MM.1S (cell line): ENCODE results near the gene KLHL3.

Experiments used
- DNase-seq: peaks from one replicate; pipeline ENCODE4 v3.0.0-alpha.2; 2015
- H2AFZ ChIP-seq: fragments of 300-600 bp; sonication (generic); 2 replicates; pipeline ENCODE4 v1.6.0; 2016; ENCODE audit warnings: antibody characterized with exemption, low read length
- H3F3A ChIP-seq: fragments of 300-600 bp; sonication (generic); 2 replicates; pipeline ENCODE4 v1.6.1; 2016; ENCODE audit warnings: mild to moderate bottlenecking, antibody characterized with exemption, low read length, moderate library complexity, mixed read lengths; ENCODE audit not compliant: insufficient read depth
- H3K27ac ChIP-seq: fragments of 300-600 bp; sonication (generic); 2 replicates; pipeline ENCODE4 v1.5.1; 2016; ENCODE audit warnings: mild to moderate bottlenecking, low read length
- H3K27me3 ChIP-seq: fragments of 300-600 bp; sonication (generic); replicated peaks from 2 replicates; pipeline ENCODE4 v1.6.0; 2016; ENCODE audit warnings: low read length; ENCODE audit not compliant: insufficient read depth
- H3K36me3 ChIP-seq: fragments of 300-600 bp; sonication (generic); replicated peaks from 2 replicates; pipeline ENCODE4 v1.6.1; 2016; ENCODE audit warnings: mild to moderate bottlenecking, low read length, mixed read lengths; ENCODE audit not compliant: insufficient read depth
- H3K4me1 ChIP-seq: fragments of 300-600 bp; sonication (generic); 2 replicates; pipeline ENCODE4 v1.6.1; 2016; ENCODE audit warnings: low read length, mixed read lengths
- H3K4me2 ChIP-seq: fragments of 300-600 bp; sonication (generic); 2 replicates; pipeline ENCODE4 v1.6.0; 2016; ENCODE audit warnings: low read depth, low read length
- H3K4me3 ChIP-seq: fragments of 300-600 bp; sonication (generic); 2 replicates; pipeline ENCODE4 v1.5.1; 2016; ENCODE audit warnings: low read length, mixed read lengths
- H3K79me2 ChIP-seq: fragments of 300-600 bp; sonication (generic); 2 replicates; pipeline ENCODE4 v1.6.1; 2016; ENCODE audit warnings: mixed run types, low read length, mixed read lengths
- H3K9ac ChIP-seq: fragments of 300-600 bp; sonication (generic); 2 replicates; pipeline ENCODE4 v1.6.1; 2016; ENCODE audit warnings: low read length, mixed read lengths
- H3K9me2 ChIP-seq: fragments of 300-600 bp; sonication (generic); replicated peaks from 2 replicates; pipeline ENCODE4 v1.6.1; 2016; ENCODE audit warnings: mild to moderate bottlenecking, low read length, mixed read lengths; ENCODE audit not compliant: insufficient read depth
- H3K9me3 ChIP-seq: fragments of 300-600 bp; sonication (generic); replicated peaks from 2 replicates; pipeline ENCODE4 v1.6.1; 2016; ENCODE audit warnings: mild to moderate bottlenecking, low read length, mixed read lengths; ENCODE audit not compliant: insufficient read depth
- H4K20me1 ChIP-seq: fragments of 300-600 bp; sonication (generic); 2 replicates; pipeline ENCODE4 v1.6.1; 2016; ENCODE audit warnings: mild to moderate bottlenecking, low read length, moderate library complexity, mixed read lengths; ENCODE audit not compliant: insufficient read depth
- EZH2 ChIP-seq: fragments of 300-600 bp; sonication (generic); optimal IDR thresholded peaks from 2 replicates; pipeline ENCODE3; 2017; ENCODE audit warnings: low read depth, mild to moderate bottlenecking, antibody characterized with exemption, low read length, mixed read lengths
- EZH2phosphoT487 ChIP-seq: fragments of 300-600 bp; sonication (generic); IDR thresholded peaks from 2 replicates; pipeline ENCODE4 v1.6.1; 2018; ENCODE audit warnings: antibody characterized with exemption, low read length
- TF ChIP-seq, protein P1 (sequence below): fragments of 300-600 bp; sonication (generic); IDR thresholded peaks from 2 replicates; pipeline ENCODE4 v1.5.1; 2016; ENCODE audit warnings: antibody characterized with exemption, low read length, mixed read lengths

KLHL3 gene

DNA sequence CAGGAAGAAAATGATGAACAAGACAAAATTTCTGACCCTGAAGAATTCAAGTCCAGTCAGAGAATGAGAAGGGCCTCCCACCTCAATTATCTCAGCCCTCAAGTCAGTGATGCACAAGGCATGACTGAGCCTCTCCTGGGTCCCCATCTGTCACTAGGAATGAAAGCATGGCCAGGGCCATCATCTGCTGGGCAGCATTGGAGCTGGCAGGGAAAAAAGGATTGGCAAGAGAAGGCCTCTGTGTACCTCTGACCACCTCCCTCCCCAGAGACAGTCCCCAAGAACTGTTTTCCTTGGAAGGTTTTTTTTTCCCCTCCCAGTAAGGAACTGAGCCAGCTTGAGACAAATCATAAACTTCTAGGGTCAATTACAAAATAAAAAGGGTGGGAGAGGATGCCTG lies 76.7 kb downstream of the KLHL3 start:
- no peaks in the 10 kb centered on the region for H4K20me1 ChIP-seq
- TF ChIP-seq EZH2: no peak
- TF ChIP-seq, protein P1, sequence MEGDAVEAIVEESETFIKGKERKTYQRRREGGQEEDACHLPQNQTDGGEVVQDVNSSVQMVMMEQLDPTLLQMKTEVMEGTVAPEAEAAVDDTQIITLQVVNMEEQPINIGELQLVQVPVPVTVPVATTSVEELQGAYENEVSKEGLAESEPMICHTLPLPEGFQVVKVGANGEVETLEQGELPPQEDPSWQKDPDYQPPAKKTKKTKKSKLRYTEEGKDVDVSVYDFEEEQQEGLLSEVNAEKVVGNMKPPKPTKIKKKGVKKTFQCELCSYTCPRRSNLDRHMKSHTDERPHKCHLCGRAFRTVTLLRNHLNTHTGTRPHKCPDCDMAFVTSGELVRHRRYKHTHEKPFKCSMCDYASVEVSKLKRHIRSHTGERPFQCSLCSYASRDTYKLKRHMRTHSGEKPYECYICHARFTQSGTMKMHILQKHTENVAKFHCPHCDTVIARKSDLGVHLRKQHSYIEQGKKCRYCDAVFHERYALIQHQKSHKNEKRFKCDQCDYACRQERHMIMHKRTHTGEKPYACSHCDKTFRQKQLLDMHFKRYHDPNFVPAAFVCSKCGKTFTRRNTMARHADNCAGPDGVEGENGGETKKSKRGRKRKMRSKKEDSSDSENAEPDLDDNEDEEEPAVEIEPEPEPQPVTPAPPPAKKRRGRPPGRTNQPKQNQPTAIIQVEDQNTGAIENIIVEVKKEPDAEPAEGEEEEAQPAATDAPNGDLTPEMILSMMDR: no peak
- no peak for TF ChIP-seq EZH2phosphoT487
- H3K9me2 ChIP-seq: no peaks in the 10 kb centered on the region
- H3K9ac ChIP-seq: no peak overlapping the region
- no peak overlapping the region for H3K4me3 ChIP-seq
- H3K9me3 ChIP-seq: no peaks in the 10 kb centered on the region
- H3K27ac ChIP-seq: no peak overlapping the region
- no peaks in the 10 kb centered on the region for H3F3A ChIP-seq
- DNase-seq: no peak
- no peak overlapping the region for H2AFZ ChIP-seq
- H3K27me3 ChIP-seq: no peaks in the 10 kb centered on the region
- H3K4me2 ChIP-seq: no peak overlapping the region
- H3K4me1 ChIP-seq: no peaks in the 10 kb centered on the region
- no peaks in the 10 kb centered on the region for H3K36me3 ChIP-seq
- no peaks in the 10 kb centered on the region for H3K79me2 ChIP-seq

DNA sequence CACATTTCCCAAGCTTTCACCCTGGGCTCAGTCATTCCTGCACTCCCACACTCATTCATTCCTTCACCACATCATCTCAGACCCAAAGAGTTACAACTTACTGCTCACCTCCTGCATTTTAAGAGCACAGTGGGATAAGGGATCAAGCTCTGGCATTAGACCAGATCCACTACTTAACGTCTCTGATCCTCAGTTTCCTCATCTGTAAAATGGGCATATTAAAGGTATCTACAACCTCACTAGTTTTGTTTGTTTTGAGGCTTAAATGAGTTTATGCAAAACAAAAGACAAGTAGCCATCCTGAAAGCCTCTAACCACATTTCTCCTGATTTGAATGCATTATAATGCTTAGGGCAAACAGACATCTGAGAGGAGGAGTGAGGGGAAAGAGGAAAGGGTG lies 77.6 kb downstream of the KLHL3 start:
- no peaks in the 10 kb centered on the region for H3K9me3 ChIP-seq
- H4K20me1 ChIP-seq: no peaks in the 10 kb centered on the region
- no peak overlapping the region for H2AFZ ChIP-seq
- no peak for DNase-seq
- H3K27ac ChIP-seq: no peak overlapping the region
- H3K4me1 ChIP-seq: no peaks in the 10 kb centered on the region
- no peaks in the 10 kb centered on the region for H3K27me3 ChIP-seq
- no peaks in the 10 kb centered on the region for H3K79me2 ChIP-seq
- no peak overlapping the region for H3K4me3 ChIP-seq
- no peaks in the 10 kb centered on the region for H3K9me2 ChIP-seq
- no peak overlapping the region for H3K9ac ChIP-seq
- no peaks in the 10 kb centered on the region for H3K36me3 ChIP-seq
- H3F3A ChIP-seq: no peaks in the 10 kb centered on the region
- TF ChIP-seq EZH2phosphoT487 (no peak), EZH2 (no peak)
- TF ChIP-seq, protein P1: no peak
- no peak overlapping the region for H3K4me2 ChIP-seq

DNA sequence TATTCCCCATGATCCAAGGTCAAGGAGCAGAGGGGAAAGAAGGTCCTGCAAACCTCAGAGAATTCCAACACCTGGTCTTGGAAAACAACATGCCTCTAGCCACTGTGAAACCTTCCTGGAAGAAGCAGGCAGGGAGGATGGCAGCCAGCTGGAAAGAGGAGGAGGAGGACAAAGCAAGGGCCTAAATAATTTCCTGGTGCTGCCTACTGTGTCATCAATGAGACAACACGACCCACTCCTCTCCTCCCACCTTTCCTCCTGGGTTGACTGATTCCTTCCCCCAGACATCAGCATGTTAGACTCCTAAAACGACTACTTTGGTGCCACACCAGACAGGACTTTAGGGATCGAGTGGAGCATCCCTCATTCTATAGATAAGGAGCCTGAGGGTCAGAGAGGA lies 78.8 kb downstream of the KLHL3 start:
- H3K9ac ChIP-seq: no peak overlapping the region
- no peak for DNase-seq
- no peaks in the 10 kb centered on the region for H3F3A ChIP-seq
- no peak for TF ChIP-seq EZH2
- no peak for TF ChIP-seq EZH2phosphoT487
- TF ChIP-seq, protein P1: no peak
- no peaks in the 10 kb centered on the region for H3K27me3 ChIP-seq
- H3K79me2 ChIP-seq: no peaks in the 10 kb centered on the region
- H4K20me1 ChIP-seq: no peaks in the 10 kb centered on the region
- H3K9me2 ChIP-seq: no peaks in the 10 kb centered on the region
- no peak overlapping the region for H3K4me2 ChIP-seq
- H2AFZ ChIP-seq: no peak overlapping the region
- H3K36me3 ChIP-seq: no peaks in the 10 kb centered on the region
- H3K4me1 ChIP-seq: no peaks in the 10 kb centered on the region
- H3K9me3 ChIP-seq: no peaks in the 10 kb centered on the region
- no peak overlapping the region for H3K4me3 ChIP-seq
- H3K27ac ChIP-seq: no peak overlapping the region

DNA sequence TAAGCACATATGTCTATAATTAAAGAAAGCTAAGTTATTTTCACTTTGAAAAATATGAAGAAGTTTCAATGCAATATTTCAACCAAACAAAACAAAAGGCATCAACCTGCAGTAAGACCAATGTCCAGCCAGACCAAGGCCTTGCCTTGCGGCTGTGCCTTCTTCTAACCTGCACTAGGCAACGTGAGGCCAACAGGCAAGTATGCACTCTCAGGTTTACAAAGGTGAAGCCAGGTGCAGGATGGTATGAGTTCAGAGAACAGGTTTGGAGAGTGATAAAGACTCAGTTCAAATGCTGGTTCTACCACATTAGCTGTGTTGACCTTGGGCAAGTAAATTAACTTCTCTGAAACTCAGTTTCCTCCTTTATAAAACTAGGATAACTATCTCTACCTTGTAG lies 79.3 kb downstream of the KLHL3 start:
- Histone ChIP-seq H3K9ac (no peak overlapping the region), H3K27me3 (no peaks in the 10 kb centered on the region), H3F3A (no peaks in the 10 kb centered on the region), H2AFZ (no peak overlapping the region), H3K4me1 (no peaks in the 10 kb centered on the region), H3K79me2 (no peaks in the 10 kb centered on the region), H3K9me2 (no peaks in the 10 kb centered on the region), H3K4me3 (no peak overlapping the region), H3K4me2 (no peak overlapping the region), H3K36me3 (no peaks in the 10 kb centered on the region), H4K20me1 (no peaks in the 10 kb centered on the region), H3K27ac (no peak overlapping the region), H3K9me3 (no peaks in the 10 kb centered on the region)
- no peak for DNase-seq
- TF ChIP-seq, protein P1: no peak
- TF ChIP-seq EZH2: no peak
- no peak for TF ChIP-seq EZH2phosphoT487
